Adrenal gland (tissue), 12 donors: ENCODE results near the gene ALDOA. TPM values are rescaled to one million over a fixed set of nuclear protein-coding genes. Genes with fewer than 3 reads are reported as not detected.
A peak's percentile ranks its signal among the peaks of the same experiment; 100 is the strongest.

ENCODE experiments used
- DNase-seq, 7 donors: peaks; one replicate each; pipeline ENCODE4 v3.0.0-alpha.2; 2019 to 2020
- H3K27ac ChIP-seq, 5 donors: fragments of 200-600 bp; sonication (generic) in 4 of 5; 1 replicate in 3 of 5; 2 replicates in 2 of 5; pipeline versions ENCODE4 v1.5.1 to v1.8.0; 2016 to 2020; ENCODE audit warnings: mild to moderate bottlenecking in 1 of 5
- H3K27me3 ChIP-seq: fragments of 200-600 bp; 2 replicates; pipeline ENCODE4 v1.8.0; 2021
- H3K36me3 ChIP-seq, 2 donors: fragments of 200-600 bp; replicated peaks in 1 of 2; 1 replicate in 1 of 2; 2 replicates in 1 of 2; pipeline versions ENCODE4 v1.5.1 to v1.8.0; 2018 to 2022
- H3K4me1 ChIP-seq, 2 donors: fragments of 200-600 bp; replicated peaks in 1 of 2; 1 replicate in 1 of 2; 2 replicates in 1 of 2; pipeline versions ENCODE4 v1.5.1 to v1.8.0; 2018 to 2021
- H3K4me3 ChIP-seq, 4 donors: fragments of 200-600 bp; sonication (generic) in 3 of 4; one replicate each; pipeline ENCODE4 v1.5.1; 2016 to 2018
- H3K9me3 ChIP-seq, 3 donors: fragments of 200-600 bp; sonication (generic) in 1 of 3; replicated peaks in 1 of 3; 1 replicate in 2 of 3; 2 replicates in 1 of 3; pipeline versions ENCODE4 v1.5.1 to v1.8.0; 2016 to 2021
- CTCF ChIP-seq, 6 experiments: fragments of 450-650 bp in 4 of 6; fragments of 200-600 bp in 2 of 6; sonication (generic) in 1 of 6; IDR thresholded peaks; 1 replicate in 5 of 6; 2 replicates in 1 of 6; pipeline versions ENCODE4 v1.5.1 to v1.8.0; 2016 to 2021; ENCODE audit warnings: antibody characterized with exemption in 6 of 6, mild to moderate bottlenecking in 2 of 6, moderate library complexity in 1 of 6
- POLR2A ChIP-seq, 2 donors: fragments of 450-650 bp; IDR thresholded peaks; one replicate each; pipeline ENCODE4 v1.6.1; 2017; ENCODE audit warnings: antibody characterized with exemption in 2 of 2, mild to moderate bottlenecking in 2 of 2, moderate library complexity in 1 of 2
- WGBS, 4 donors: extraction: QIAGEN DNeasy Blood & Tissue Kit in 2 of 4; methylation state at CpG; one replicate each; pipeline versions ENCODE4 v1.1.5 to v1.1.7; 2013 to 2017; 5-methylcytosine and 5-hydroxymethylcytosine counted together
- intact Hi-C, 2 donors: fragments of 100-400 bp; cut with DNase I; formaldehyde crosslinking; loops; one replicate each; pipeline versions ENCODE4 v1.14.1 to v1.15.0; 2022 to 2023
- polyA plus RNA-seq, 3 donors: library from polyadenylated mRNA; stranded (reverse); fragments of 200-250 nt in 2 of 3; fragments of 350-450 nt in 1 of 3; fragmentation: Illumina TruSeq in 1 of 3; extraction: RNeasy Lipid Tissue Mini Kit (QIAGEN cat#74804) in 1 of 3; gene quantifications; one replicate each; pipeline ENCODE4 v1.2.3, GENCODE V29; 2013 to 2014
- total RNA-seq, 9 donors: library from RNA; depleted of rRNA in 4 of 9; stranded (reverse); fragments of >200 nt in 4 of 9; fragments of 120-200 nt in 1 of 9; fragmentation: NEBNext Ultra II Directional in 1 of 9; extraction: Animal tissue kit (Norgen Biotek cat#: 25700) in 1 of 9; gene quantifications; one replicate each; pipeline versions ENCODE4 v1.1.0 to v1.2.4, GENCODE V29; 2013 to 2023
- donor health status: healthy with polysubstance abuse.
- donor health status: Bipolar disorder and iron deficiency.
- donor health status: DM: yes; HTN: yes; CAD: no.
- donor health status: DM: no; HTN: no; CAD: no.
- donor health status: DM: no; HTN: no; CAD: no.
- donor health status: DM: yes; HTN: yes; CAD: no.

The ALDOA gene
- total and polyA plus RNA-seq, 12 donors, result 623 to 1,930 (median 1,345) TPM

- no peak overlapping the region for H3K4me3 ChIP-seq
- no peaks in the 10 kb centered on the region for H3K36me3 ChIP-seq
- H3K27ac ChIP-seq, result no peak overlapping the region
- H3K4me1 ChIP-seq, result peaks cover 0 to 13% of the 10 kb centered on the region in 2 donors
- no peaks in the 10 kb centered on the region for H3K27me3 ChIP-seq
- TF ChIP-seq CTCF (IDR thresholded peaks at IDR 0.05), result no peak
- no peak for TF ChIP-seq POLR2A (IDR thresholded peaks at IDR 0.05)
- no peaks in the 10 kb centered on the region for H3K9me3 ChIP-seq
- intact Hi-C loops, result no loop called here
- WGBS, 4 donors, result 85 to 89% (median 86%) methylated on average over 8 of the region's 8 CpGs
- DNase-seq, result no peak
Observed at GRCh38 chr16:30054451-30054850, 11.1 kb upstream of the ALDOA start.

- intact Hi-C loops, result no loop called here
- H3K27ac ChIP-seq, result no peak overlapping the region
- 26 to 34% (median 34%) methylated on average over 8 to 10 of the region's 10 CpGs for WGBS, 4 donors
- no peak for DNase-seq
- H3K4me3 ChIP-seq, result no peak overlapping the region
- TF ChIP-seq POLR2A (IDR thresholded peaks at IDR 0.05) (no peak), CTCF (IDR thresholded peaks at IDR 0.05) (peak in 2 of 6 experiments; percentile 27 to 28)
- no peaks in the 10 kb centered on the region for H3K27me3 ChIP-seq
- no peaks in the 10 kb centered on the region for H3K9me3 ChIP-seq
- H3K4me1 ChIP-seq, result peaks cover 0 to 13% of the 10 kb centered on the region in 2 donors
- H3K36me3 ChIP-seq, result no peaks in the 10 kb centered on the region
Observed at GRCh38 chr16:30054959-30055553, 10.5 kb upstream of the ALDOA start.

GRCh38 chr16:30060346-30060745 lies 5.2 kb upstream of the ALDOA start:
- no peak for TF ChIP-seq POLR2A (IDR thresholded peaks at IDR 0.05)
- no peak for TF ChIP-seq CTCF (IDR thresholded peaks at IDR 0.05)
- H3K36me3 ChIP-seq, result no peaks in the 10 kb centered on the region
- 74 to 89% (median 82%) methylated on average over 4 of the region's 4 CpGs for WGBS, 4 donors
- H3K27ac ChIP-seq, result no peak overlapping the region
- no peaks in the 10 kb centered on the region for H3K27me3 ChIP-seq
- no peak overlapping the region for H3K4me3 ChIP-seq
- H3K9me3 ChIP-seq, result no peaks in the 10 kb centered on the region
- intact Hi-C loops, result no loop called here
- H3K4me1 ChIP-seq, result peaks cover 11 to 13% of the 10 kb centered on the region in 2 donors
- no peak for DNase-seq

- no peak for TF ChIP-seq POLR2A (IDR thresholded peaks at IDR 0.05)
- WGBS, 4 donors, result 62 to 76% (median 70%) methylated on average over 2 of the region's 2 CpGs
- intact Hi-C loops, result no loop called here
- no peaks in the 10 kb centered on the region for H3K27me3 ChIP-seq
- H3K36me3 ChIP-seq, result no peaks in the 10 kb centered on the region
- peaks cover 11 to 12% of the 10 kb centered on the region in 2 donors for H3K4me1 ChIP-seq
- H3K27ac ChIP-seq, result no peak overlapping the region
- DNase-seq, result no peak
- H3K4me3 ChIP-seq, result no peak overlapping the region
- no peaks in the 10 kb centered on the region for H3K9me3 ChIP-seq
Observed at GRCh38 chr16:30060836-30061554, 4.6 kb upstream of the ALDOA start.
